HG03139 (cell line): Measurements from ENCODE around the gene PRSS38.

Experiments
- ATAC-seq: cut with Tn5 transposase; IDR thresholded peaks from one replicate; pipeline ENCODE4 v1.9.1; 2021; ENCODE audit not compliant: unreplicated experiment

PRSS38 gene

GRCh38 chr1:227893949-227894721, 78.7 kb downstream of the PRSS38 start:
- no peak for ATAC-seq

- no peak for ATAC-seq
These were observed 79.5 kb downstream of the PRSS38 start for GRCh38 chr1:227894831-227895451.
